ENCODE results near the gene GBX1. TPM values are rescaled to one million over a fixed set of nuclear protein-coding genes. Genes with fewer than 3 reads are reported as not detected.

Gene GBX1
- total RNA-seq, 4 donors from 2014 or later, result not detected

- WGBS, result 94% methylated on average over 3 of the region's 12 CpGs
- Histone ChIP-seq H3K36me3 (peaks cover 25 to 60% (median 59%) of the 10 kb centered on the region in 4 donors), H3K9me3 (no peaks in the 10 kb centered on the region), H3K27ac (replicated peaks in 1 of 4) (no peak overlapping the region), H3K27me3 (no peaks in the 10 kb centered on the region), H3K4me1 (peaks cover 9 to 32% (median 25%) of the 10 kb centered on the region in 4 donors), H3K4me3 (no peak overlapping the region)
- DNase-seq (ENCODE audit: extremely low spot score), result no peak
- TF ChIP-seq EP300 (IDR thresholded peaks at IDR 0.05) (no peak), POLR2A (IDR thresholded peaks at IDR 0.05; ENCODE audit: low read depth) (no peak), POLR2AphosphoS5 (IDR thresholded peaks at IDR 0.05) (no peak)
- TF ChIP-seq, protein P1, sequence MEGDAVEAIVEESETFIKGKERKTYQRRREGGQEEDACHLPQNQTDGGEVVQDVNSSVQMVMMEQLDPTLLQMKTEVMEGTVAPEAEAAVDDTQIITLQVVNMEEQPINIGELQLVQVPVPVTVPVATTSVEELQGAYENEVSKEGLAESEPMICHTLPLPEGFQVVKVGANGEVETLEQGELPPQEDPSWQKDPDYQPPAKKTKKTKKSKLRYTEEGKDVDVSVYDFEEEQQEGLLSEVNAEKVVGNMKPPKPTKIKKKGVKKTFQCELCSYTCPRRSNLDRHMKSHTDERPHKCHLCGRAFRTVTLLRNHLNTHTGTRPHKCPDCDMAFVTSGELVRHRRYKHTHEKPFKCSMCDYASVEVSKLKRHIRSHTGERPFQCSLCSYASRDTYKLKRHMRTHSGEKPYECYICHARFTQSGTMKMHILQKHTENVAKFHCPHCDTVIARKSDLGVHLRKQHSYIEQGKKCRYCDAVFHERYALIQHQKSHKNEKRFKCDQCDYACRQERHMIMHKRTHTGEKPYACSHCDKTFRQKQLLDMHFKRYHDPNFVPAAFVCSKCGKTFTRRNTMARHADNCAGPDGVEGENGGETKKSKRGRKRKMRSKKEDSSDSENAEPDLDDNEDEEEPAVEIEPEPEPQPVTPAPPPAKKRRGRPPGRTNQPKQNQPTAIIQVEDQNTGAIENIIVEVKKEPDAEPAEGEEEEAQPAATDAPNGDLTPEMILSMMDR (IDR thresholded peaks at IDR 0.05), result no peak
- intact Hi-C loops (cut with DNase I), result no loop called here
Observed at GRCh38 chr7:151117565-151117964, 49.9 kb downstream of the GBX1 start.

GRCh38 chr7:151116603-151117440, 50.7 kb downstream of the GBX1 start:
- no peak for DNase-seq (ENCODE audit: extremely low spot score)
- Histone ChIP-seq H3K4me1 (peaks cover 9 to 33% (median 25%) of the 10 kb centered on the region in 4 donors), H3K9me3 (no peaks in the 10 kb centered on the region), H3K27me3 (no peaks in the 10 kb centered on the region), H3K27ac (replicated peaks in 1 of 4) (no peak overlapping the region), H3K4me3 (no peak overlapping the region), H3K36me3 (peaks cover 25 to 54% (median 52%) of the 10 kb centered on the region in 4 donors)
- 95% methylated on average over 23 of the region's 27 CpGs for WGBS
- TF ChIP-seq, protein P1 (IDR thresholded peaks at IDR 0.05), result no peak
- TF ChIP-seq EP300 (IDR thresholded peaks at IDR 0.05) (no peak), POLR2AphosphoS5 (IDR thresholded peaks at IDR 0.05) (no peak), POLR2A (IDR thresholded peaks at IDR 0.05; ENCODE audit: low read depth) (no peak)
- intact Hi-C loops (cut with DNase I), result no loop called here

DNA sequence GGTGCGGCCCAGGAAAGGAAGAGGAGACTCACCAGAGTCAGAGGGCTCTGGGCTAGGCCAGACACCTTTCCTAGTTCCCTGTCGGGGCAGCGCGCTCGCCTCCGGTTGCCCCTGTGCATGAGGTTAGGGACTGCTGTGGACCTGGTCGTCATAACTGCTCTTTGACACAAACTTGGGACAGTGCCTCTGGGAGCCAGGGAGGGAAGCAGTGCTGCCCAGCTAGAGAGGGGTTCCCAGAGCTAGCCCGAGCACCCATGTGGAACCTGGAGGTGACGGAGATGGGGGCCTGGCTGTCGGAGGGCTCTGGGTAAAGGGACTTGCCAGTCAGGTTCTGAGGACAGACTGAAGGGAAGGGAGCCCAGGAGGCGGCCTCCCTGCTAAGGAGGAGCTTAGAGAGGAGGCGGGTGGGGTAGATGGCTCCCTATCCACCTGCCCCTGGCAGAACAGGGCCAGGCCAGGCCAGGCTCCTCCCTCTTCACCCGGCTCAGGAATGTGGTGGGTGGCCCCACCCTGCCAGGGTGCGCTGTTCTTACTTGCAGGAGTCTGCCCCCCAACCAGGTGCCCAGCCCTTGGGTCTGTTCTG, 51.6 kb downstream of the GBX1 start:
- DNase-seq (ENCODE audit: extremely low spot score), result no peak
- Histone ChIP-seq H3K36me3 (peaks cover 25 to 45% (median 44%) of the 10 kb centered on the region in 4 donors), H3K27ac (replicated peaks in 1 of 4) (no peak overlapping the region), H3K4me1 (peaks cover 12 to 42% (median 31%) of the 10 kb centered on the region in 4 donors), H3K27me3 (no peaks in the 10 kb centered on the region), H3K9me3 (no peaks in the 10 kb centered on the region), H3K4me3 (peak overlapping the region; percentile 32 to 56 (median 36))
- 92% methylated on average over 6 of the region's 14 CpGs for WGBS
- no peak for TF ChIP-seq POLR2AphosphoS5 (IDR thresholded peaks at IDR 0.05)
- TF ChIP-seq POLR2A (IDR thresholded peaks at IDR 0.05; ENCODE audit: low read depth), result no peak
- TF ChIP-seq EP300 (IDR thresholded peaks at IDR 0.05), result no peak
- TF ChIP-seq, protein P1 (IDR thresholded peaks at IDR 0.05), result no peak
- intact Hi-C loops (cut with DNase I), result no loop called here

DNA sequence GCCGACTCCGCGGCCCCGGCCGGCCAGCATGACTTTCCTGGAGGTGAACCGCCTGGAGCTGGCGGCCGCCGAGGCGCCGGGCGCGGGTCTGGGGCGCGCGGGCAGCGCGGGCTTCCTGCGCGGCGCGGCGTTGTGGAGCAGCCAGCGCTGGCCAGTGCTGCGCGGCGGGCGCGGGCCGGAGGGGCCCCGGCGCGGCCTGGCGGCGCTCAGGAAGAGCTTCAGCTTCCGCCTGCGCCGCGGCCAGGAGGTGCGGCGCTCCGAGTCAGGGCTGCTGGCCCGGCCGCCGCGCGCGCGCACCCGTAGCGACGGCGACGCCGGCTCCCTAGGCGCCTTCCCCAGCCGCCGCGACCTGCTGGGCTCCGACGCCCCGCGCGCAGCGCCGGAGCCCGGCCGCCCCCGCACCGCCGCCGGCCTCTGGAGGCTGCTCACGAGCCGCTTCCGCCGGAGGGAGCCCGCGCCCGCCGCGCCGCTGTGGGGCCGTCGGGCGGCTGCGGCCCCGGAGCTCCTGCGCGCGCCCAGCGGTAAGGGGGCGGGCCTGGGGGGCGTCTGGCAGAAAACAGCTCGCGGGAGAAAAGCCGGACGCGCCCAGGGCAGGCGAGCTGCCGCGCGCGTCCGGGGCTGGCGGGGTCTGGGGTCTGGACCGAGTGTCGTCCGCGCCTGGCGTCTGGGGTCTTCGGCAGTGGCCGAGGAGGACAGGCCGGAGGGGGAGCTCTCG, 52.2 kb downstream of the GBX1 start:
- H3K4me1 ChIP-seq, result peaks cover 17 to 48% (median 37%) of the 10 kb centered on the region in 4 donors
- intact Hi-C loops (cut with DNase I), result no loop called here
- no peak overlapping the region for H3K27ac ChIP-seq (replicated peaks in 1 of 4)
- peaks cover 19 to 38% (median 37%) of the 10 kb centered on the region in 4 donors for H3K36me3 ChIP-seq
- peak overlapping the region; percentile 32 to 56 (median 36) for H3K4me3 ChIP-seq
- WGBS, result 0% methylated on average over 10 of the region's 114 CpGs
- no peak for DNase-seq (ENCODE audit: extremely low spot score)
- H3K9me3 ChIP-seq, result no peaks in the 10 kb centered on the region
- no peaks in the 10 kb centered on the region for H3K27me3 ChIP-seq
- TF ChIP-seq, protein P1 (IDR thresholded peaks at IDR 0.05), result no peak
- no peak for TF ChIP-seq POLR2AphosphoS5 (IDR thresholded peaks at IDR 0.05)
- no peak for TF ChIP-seq POLR2A (IDR thresholded peaks at IDR 0.05; ENCODE audit: low read depth)
- TF ChIP-seq EP300 (IDR thresholded peaks at IDR 0.05), result no peak

Data from esophagus muscularis mucosa (tissue), 4 donors.